Calu3 (cell line): ENCODE results near the gene DUSP18. TPM values are rescaled to one million over a fixed set of nuclear protein-coding genes. Genes with fewer than 3 reads are reported as not detected.

Experiments used
- BruUV-seq: library from RNA; stranded (reverse); fragments of 400-500 nt; replicated peaks from 2 replicates; lab custom pipeline; 2021; lab: Mats Ljungman, UMichigan
- CTCF ChIA-PET: fragments of 300-600 bp; sonication (Branson Sonifier 250); formaldehyde crosslinking; loops from one replicate; lab custom pipeline; 2022; ENCODE audit warnings: antibody characterized with exemption; lab: Charles Lee
- DNase-seq: peaks from one replicate; pipeline ENCODE4 v3.0.0; 2022
- H3K27ac Mint-ChIP-seq: one replicate; pipeline ENCODE4 v1.8.0; 2022; ENCODE audit warnings: mixed read lengths; ENCODE audit not compliant: unreplicated experiment
- H3K27me3 Mint-ChIP-seq: one replicate; pipeline ENCODE4 v1.8.0; 2022; ENCODE audit warnings: mixed read lengths; ENCODE audit not compliant: unreplicated experiment
- H3K36me3 Mint-ChIP-seq: one replicate; pipeline ENCODE4 v1.8.0; 2022; ENCODE audit warnings: mild to moderate bottlenecking, moderate library complexity, mixed read lengths; ENCODE audit not compliant: insufficient read depth, unreplicated experiment
- H3K4me1 Mint-ChIP-seq: one replicate; pipeline ENCODE4 v1.8.0; 2022; ENCODE audit warnings: mild to moderate bottlenecking, low read depth, mixed read lengths; ENCODE audit not compliant: unreplicated experiment
- H3K4me3 Mint-ChIP-seq: one replicate; pipeline ENCODE4 v1.8.0; 2022; ENCODE audit warnings: mild to moderate bottlenecking, low read depth, moderate library complexity, mixed read lengths; ENCODE audit not compliant: unreplicated experiment
- H3K9me3 Mint-ChIP-seq: one replicate; pipeline ENCODE4 v1.8.0; 2022; ENCODE audit warnings: low read depth, mixed read lengths; ENCODE audit not compliant: unreplicated experiment
- intact Hi-C: fragments of 100-400 bp; cut with micrococcal nuclease; formaldehyde crosslinking; loops from one replicate; pipeline ENCODE4 v1.10.0; 2022; ENCODE audit not compliant: unreplicated experiment
- total RNA-seq: library from RNA; stranded (reverse); gene quantifications from 2 replicates; pipeline ENCODE4 v1.2.3, GENCODE V29; 2022
- TF ChIP-seq, protein P1 (sequence below): fragments of 200-600 bp; IDR thresholded peaks from one replicate; pipeline ENCODE4 v1.8.0; 2022; ENCODE audit warnings: antibody characterized with exemption; ENCODE audit not compliant: unreplicated experiment

DUSP18 gene
- total RNA-seq, 1 experiment from 2014 or later: 11.6 TPM

DNA sequence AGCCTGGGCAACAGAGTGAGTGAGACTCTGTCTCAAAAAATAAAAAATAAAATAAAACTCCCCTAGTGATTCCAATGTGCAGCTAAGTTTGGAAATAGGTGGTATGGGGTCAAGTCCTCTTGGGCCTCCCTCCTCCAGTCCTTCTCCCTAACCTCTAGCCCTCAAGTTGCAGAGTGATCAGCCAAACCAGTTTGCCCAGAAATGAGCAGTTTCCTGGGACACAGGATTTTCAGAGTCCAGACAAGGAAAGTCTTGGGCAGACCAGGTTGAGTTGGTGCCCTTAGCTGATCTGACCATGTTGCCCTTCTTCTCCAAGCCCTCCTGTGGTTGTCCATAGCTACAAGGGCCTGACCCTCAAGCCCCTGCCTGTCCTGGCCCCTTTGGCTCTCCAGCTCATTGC, 52.8 kb downstream of the DUSP18 start:
- H3K4me3 Mint-ChIP-seq: no peak overlapping the region
- no peak overlapping the region for H3K27ac Mint-ChIP-seq
- no TSS peak for BruUV-seq
- no peaks in the 10 kb centered on the region for H3K27me3 Mint-ChIP-seq
- intact Hi-C loops: no loop called here
- CTCF ChIA-PET: interaction anchor here (0.7 kb wide), 1 partner anchor 74 kb away, joined by 3 read pairs; no protein-coding TSS in a partner anchor
- TF ChIP-seq, protein P1, sequence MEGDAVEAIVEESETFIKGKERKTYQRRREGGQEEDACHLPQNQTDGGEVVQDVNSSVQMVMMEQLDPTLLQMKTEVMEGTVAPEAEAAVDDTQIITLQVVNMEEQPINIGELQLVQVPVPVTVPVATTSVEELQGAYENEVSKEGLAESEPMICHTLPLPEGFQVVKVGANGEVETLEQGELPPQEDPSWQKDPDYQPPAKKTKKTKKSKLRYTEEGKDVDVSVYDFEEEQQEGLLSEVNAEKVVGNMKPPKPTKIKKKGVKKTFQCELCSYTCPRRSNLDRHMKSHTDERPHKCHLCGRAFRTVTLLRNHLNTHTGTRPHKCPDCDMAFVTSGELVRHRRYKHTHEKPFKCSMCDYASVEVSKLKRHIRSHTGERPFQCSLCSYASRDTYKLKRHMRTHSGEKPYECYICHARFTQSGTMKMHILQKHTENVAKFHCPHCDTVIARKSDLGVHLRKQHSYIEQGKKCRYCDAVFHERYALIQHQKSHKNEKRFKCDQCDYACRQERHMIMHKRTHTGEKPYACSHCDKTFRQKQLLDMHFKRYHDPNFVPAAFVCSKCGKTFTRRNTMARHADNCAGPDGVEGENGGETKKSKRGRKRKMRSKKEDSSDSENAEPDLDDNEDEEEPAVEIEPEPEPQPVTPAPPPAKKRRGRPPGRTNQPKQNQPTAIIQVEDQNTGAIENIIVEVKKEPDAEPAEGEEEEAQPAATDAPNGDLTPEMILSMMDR: no peak
- no peaks in the 10 kb centered on the region for H3K36me3 Mint-ChIP-seq
- DNase-seq: no peak
- no peaks in the 10 kb centered on the region for H3K9me3 Mint-ChIP-seq
- H3K4me1 Mint-ChIP-seq: peaks cover 10% of the 10 kb centered on the region

DNA sequence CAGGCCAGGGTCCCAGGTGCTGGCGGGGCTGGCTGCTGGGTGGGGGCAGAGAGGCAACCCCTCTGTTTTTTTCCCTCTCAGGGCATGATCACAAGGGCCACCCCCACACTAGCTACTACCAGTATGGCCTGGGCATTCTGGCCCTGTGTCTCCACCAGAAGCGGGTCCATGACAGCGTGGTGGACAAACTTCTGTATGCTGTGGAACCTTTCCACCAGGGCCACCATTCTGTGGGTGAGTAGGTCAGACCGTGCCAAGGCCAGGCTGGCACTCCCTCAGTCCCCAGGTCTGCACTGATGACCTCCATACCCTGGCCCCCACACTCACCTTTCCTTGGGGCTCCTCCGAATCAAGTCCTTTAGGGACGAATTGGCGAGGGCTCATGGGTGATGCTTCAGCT, 53.4 kb downstream of the DUSP18 start:
- Mint-ChIP-seq H3K9me3 (no peaks in the 10 kb centered on the region), H3K4me1 (peaks cover 16% of the 10 kb centered on the region), H3K27ac (no peak overlapping the region), H3K4me3 (no peak overlapping the region), H3K36me3 (no peaks in the 10 kb centered on the region), H3K27me3 (no peaks in the 10 kb centered on the region)
- CTCF ChIA-PET: interaction anchor here (0.7 kb wide), 1 partner anchor 73 kb away, joined by 3 read pairs; no protein-coding TSS in a partner anchor
- intact Hi-C loops: no loop called here
- BruUV-seq: no TSS peak
- no peak for DNase-seq
- TF ChIP-seq, protein P1: no peak

DNA sequence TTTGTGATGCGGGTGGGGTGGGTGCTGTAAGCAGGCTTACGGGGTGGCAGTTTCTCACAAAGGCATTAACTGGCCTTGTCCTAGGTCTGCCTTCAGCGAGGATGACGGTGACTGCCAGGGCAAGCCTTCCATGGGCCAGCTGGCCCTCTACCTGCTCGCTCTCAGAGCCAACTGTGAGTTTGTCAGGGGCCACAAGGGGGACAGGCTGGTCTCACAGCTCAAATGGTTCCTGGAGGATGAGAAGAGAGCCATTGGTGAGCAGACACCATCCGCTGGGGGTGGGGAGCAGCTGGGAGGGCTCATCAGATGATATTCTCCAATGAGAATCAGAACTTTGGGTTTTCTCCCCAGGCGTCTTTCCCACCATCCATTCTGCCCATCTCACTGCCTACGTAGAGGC, 54.9 kb downstream of the DUSP18 start:
- Mint-ChIP-seq H3K36me3 (no peaks in the 10 kb centered on the region), H3K4me1 (peaks cover 30% of the 10 kb centered on the region), H3K27ac (no peak overlapping the region), H3K27me3 (no peaks in the 10 kb centered on the region), H3K9me3 (no peaks in the 10 kb centered on the region), H3K4me3 (no peak overlapping the region)
- TF ChIP-seq, protein P1: no peak
- intact Hi-C loops: no loop called here
- no TSS peak for BruUV-seq
- CTCF ChIA-PET: interaction anchor here (1.2 kb wide), 1 partner anchor 142 kb away, joined by 3 read pairs; no protein-coding TSS in a partner anchor
- DNase-seq: no peak

Other genes with a start within 250 kb of the DUSP18 start
- 30.5 and 33.6 TPM in 2 replicates for gene MTFP1, start 242.1 kb downstream of the DUSP18 start, total RNA-seq
- gene SEC14L3, start 195.9 kb downstream of the DUSP18 start, total RNA-seq: not detected in 2 replicates
- gene SEC14L4, start 162.2 kb downstream of the DUSP18 start, total RNA-seq: 0.35 and 0.98 TPM in 2 replicates
- 0.26 and 0.47 TPM in 2 replicates for gene SEC14L6, start 121.1 kb downstream of the DUSP18 start, total RNA-seq
- 6.5 and 8.2 TPM in 2 replicates for gene GAL3ST1, start 93.2 kb downstream of the DUSP18 start, total RNA-seq
- gene PES1, start 76.0 kb downstream of the DUSP18 start, total RNA-seq: 98.9 and 106 TPM in 2 replicates
- gene TCN2, start 60.7 kb downstream of the DUSP18 start, total RNA-seq: 11.0 and 25.9 TPM in 2 replicates
- gene SLC35E4, start 32.1 kb downstream of the DUSP18 start, total RNA-seq: 3.2 and 4.0 TPM in 2 replicates
- gene OSBP2, start 27.0 kb upstream of the DUSP18 start, total RNA-seq: 5.2 and 7.9 TPM in 2 replicates